ENCODE measurements around the gene ZNF8.

- TF ChIP-seq CTCF (conservative IDR thresholded peaks at IDR 0.05; ENCODE audit: low read length) (no peak), EZH2phosphoT487 (IDR thresholded peaks at IDR 0.05; ENCODE audit: borderline replicate concordance) (no peak)
These were observed 1.2 kb downstream of the ZNF8 start for GRCh38 chr19:58279925-58280316.

Measured in Loucy (cell line).